ENCODE data around the gene REEP6. TPM values are rescaled to one million over a fixed set of nuclear protein-coding genes. Genes with fewer than 3 reads are reported as not detected.
"Not testable (repeated sequence)": the region's sequence is repeated elsewhere in the genome, so short reads cannot be mapped to it uniquely, and the experiment has no call there.

The REEP6 gene
- total RNA-seq, 1 donor from 2014 or later = 9.7 TPM

GRCh38 chr19:1514295-1514661, 23.3 kb downstream of the REEP6 start:
- no peak for TF ChIP-seq CTCF (IDR thresholded peaks at IDR 0.05; ENCODE audit: insufficient read depth, low read length, poor library complexity, severe bottlenecking)
- Histone ChIP-seq H3K27me3 (ENCODE audit: control insufficient read depth, insufficient read depth, low read length) (peaks cover 21% of the 10 kb centered on the region), H3K4me3 (ENCODE audit: low read depth, low read length) (no peak overlapping the region), H3K36me3 (ENCODE audit: control insufficient read depth, insufficient read depth, low read length) (no peaks in the 10 kb centered on the region)
- DNase-seq (ENCODE audit: low read depth) = no peak

GRCh38 chr19:1514986-1515721, 24.2 kb downstream of the REEP6 start:
- Histone ChIP-seq H3K27me3 (ENCODE audit: control insufficient read depth, insufficient read depth, low read length) (peaks cover 22% of the 10 kb centered on the region), H3K4me3 (ENCODE audit: low read depth, low read length) (no peak overlapping the region), H3K36me3 (ENCODE audit: control insufficient read depth, insufficient read depth, low read length) (no peaks in the 10 kb centered on the region)
- TF ChIP-seq CTCF (IDR thresholded peaks at IDR 0.05; ENCODE audit: insufficient read depth, low read length, poor library complexity, severe bottlenecking) = no peak
- no peak for DNase-seq (ENCODE audit: low read depth)

GRCh38 chr19:1516395-1516753, 25.4 kb downstream of the REEP6 start:
- no peak for DNase-seq (ENCODE audit: low read depth)
- peaks cover 26% of the 10 kb centered on the region for H3K27me3 ChIP-seq (ENCODE audit: control insufficient read depth, insufficient read depth, low read length)
- H3K36me3 ChIP-seq (ENCODE audit: control insufficient read depth, insufficient read depth, low read length) = no peaks in the 10 kb centered on the region
- no peak overlapping the region for H3K4me3 ChIP-seq (ENCODE audit: low read depth, low read length)
- TF ChIP-seq CTCF (IDR thresholded peaks at IDR 0.05; ENCODE audit: insufficient read depth, low read length, poor library complexity, severe bottlenecking) = no peak

- no peak for DNase-seq (ENCODE audit: low read depth)
- peaks cover 37% of the 10 kb centered on the region for H3K27me3 ChIP-seq (ENCODE audit: control insufficient read depth, insufficient read depth, low read length)
- TF ChIP-seq CTCF (IDR thresholded peaks at IDR 0.05; ENCODE audit: insufficient read depth, low read length, poor library complexity, severe bottlenecking) = no peak
- H3K4me3 ChIP-seq (ENCODE audit: low read depth, low read length) = no peak overlapping the region
- H3K36me3 ChIP-seq (ENCODE audit: control insufficient read depth, insufficient read depth, low read length) = no peaks in the 10 kb centered on the region
These were observed 27.5 kb downstream of the REEP6 start for GRCh38 chr19:1518471-1518870.

- not testable (repeated sequence) for H3K36me3 ChIP-seq (ENCODE audit: control insufficient read depth, insufficient read depth, low read length); H3K4me3 ChIP-seq (ENCODE audit: low read depth, low read length); DNase-seq (ENCODE audit: low read depth)
- H3K27me3 ChIP-seq (ENCODE audit: control insufficient read depth, insufficient read depth, low read length) = peaks cover 39% of the 10 kb centered on the region
These were observed 28.8 kb downstream of the REEP6 start for GRCh38 chr19:1519802-1520201.

- TF ChIP-seq CTCF (IDR thresholded peaks at IDR 0.05; ENCODE audit: insufficient read depth, low read length, poor library complexity, severe bottlenecking) = no peak
- H3K27me3 ChIP-seq (ENCODE audit: control insufficient read depth, insufficient read depth, low read length) = peaks cover 40% of the 10 kb centered on the region
- no peaks in the 10 kb centered on the region for H3K36me3 ChIP-seq (ENCODE audit: control insufficient read depth, insufficient read depth, low read length)
- no peak for DNase-seq (ENCODE audit: low read depth)
- no peak overlapping the region for H3K4me3 ChIP-seq (ENCODE audit: low read depth, low read length)
These were observed 29.3 kb downstream of the REEP6 start for GRCh38 chr19:1520203-1520780.
